Myocyte (in vitro differentiated cells): Measurements from ENCODE around the gene LPAR4. TPM values are rescaled to one million over a fixed set of nuclear protein-coding genes. Genes with fewer than 3 reads are reported as not detected.
"Not testable (repeated sequence)": the region's sequence is repeated elsewhere in the genome, so short reads cannot be mapped to it uniquely, and the experiment has no call there.

Experiments
- DNase-seq: peaks from one replicate; pipeline ENCODE4 v3.0.0-alpha.2; 2012; ENCODE audit warnings: low read depth
- polyA plus RNA-seq: library from polyadenylated mRNA; unstranded; fragments of >200 nt; gene quantifications from one replicate; pipeline ENCODE4 v1.2.1, GENCODE V29; 2012; ENCODE audit warnings: missing spikeins
- total RNA-seq: library from RNA; depleted of rRNA; stranded (reverse); fragments of >200 nt; gene quantifications from 2 replicates; pipeline ENCODE4 v1.2.3, GENCODE V29; 2014

Gene LPAR4, protein sequence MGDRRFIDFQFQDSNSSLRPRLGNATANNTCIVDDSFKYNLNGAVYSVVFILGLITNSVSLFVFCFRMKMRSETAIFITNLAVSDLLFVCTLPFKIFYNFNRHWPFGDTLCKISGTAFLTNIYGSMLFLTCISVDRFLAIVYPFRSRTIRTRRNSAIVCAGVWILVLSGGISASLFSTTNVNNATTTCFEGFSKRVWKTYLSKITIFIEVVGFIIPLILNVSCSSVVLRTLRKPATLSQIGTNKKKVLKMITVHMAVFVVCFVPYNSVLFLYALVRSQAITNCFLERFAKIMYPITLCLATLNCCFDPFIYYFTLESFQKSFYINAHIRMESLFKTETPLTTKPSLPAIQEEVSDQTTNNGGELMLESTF
- 6.3 and 11.7 TPM in 2 replicates for total RNA-seq
- polyA plus RNA-seq: 0.73 TPM

DNA sequence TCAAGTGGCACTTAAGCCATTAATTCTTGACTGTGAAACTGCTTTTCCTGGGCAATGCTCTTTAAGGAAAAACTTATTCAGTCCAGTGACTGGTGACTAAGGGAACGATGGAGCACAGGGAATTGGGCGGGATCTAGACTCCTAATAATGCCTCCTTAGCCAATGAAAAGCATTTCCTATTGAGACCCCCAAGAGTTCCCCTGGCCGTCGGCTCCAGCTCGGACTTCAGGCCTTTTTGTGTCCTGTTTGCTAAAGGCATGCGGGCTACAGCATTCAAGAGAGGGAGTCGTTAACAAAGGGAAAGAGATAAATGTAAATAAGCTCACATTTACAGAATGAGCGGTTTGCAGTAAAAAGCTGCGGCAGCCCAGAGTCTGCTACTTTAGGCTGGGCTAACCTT, at the start of gene LPAR4:
Gene LPAR4 (plus strand): TSS at position 232 of the 400 bp plus-strand sequence. CDS start 7,150 bp downstream, outside the sequence.
- peak; percentile 55 for DNase-seq

DNA sequence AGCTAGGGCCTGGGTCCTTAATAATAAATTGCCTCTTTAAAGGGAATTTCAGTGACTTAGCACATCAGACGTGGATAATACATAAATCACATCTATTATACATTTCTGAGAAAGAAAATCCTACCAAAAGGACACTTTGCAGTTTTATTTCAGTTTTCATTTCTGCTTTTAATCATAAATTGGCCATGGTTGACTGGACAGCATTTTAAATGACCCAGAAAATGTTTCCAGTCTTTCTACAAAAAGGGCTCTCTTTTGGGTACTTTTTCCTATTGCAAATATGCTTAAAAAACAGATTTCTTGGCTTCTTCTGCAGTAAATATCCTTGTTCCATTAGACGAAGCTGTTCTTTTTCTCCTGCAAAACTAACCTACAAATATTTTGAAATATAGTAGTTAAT, 41.4 kb upstream of the LPAR4 start:
- no peak for DNase-seq

DNA sequence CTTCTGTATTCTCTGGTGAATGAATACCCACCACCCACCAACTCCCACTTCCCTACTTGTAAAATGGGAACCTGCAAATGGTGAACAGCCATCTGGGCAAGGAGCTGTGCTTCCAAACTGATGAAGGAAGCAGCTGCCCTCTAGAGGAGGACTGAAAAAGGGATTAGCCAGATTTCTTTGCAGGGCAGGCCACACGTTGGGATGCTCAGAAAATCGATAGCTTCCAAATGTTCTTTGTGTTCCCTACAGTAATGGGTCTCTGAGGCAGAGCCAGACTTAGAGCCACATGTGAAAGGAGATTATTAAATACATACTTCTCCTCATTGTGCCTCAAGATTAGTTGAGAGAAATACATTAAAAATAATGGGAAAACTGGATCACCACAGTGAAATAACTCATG, 39.3 kb upstream of the LPAR4 start:
- peak; percentile 43 for DNase-seq

DNA sequence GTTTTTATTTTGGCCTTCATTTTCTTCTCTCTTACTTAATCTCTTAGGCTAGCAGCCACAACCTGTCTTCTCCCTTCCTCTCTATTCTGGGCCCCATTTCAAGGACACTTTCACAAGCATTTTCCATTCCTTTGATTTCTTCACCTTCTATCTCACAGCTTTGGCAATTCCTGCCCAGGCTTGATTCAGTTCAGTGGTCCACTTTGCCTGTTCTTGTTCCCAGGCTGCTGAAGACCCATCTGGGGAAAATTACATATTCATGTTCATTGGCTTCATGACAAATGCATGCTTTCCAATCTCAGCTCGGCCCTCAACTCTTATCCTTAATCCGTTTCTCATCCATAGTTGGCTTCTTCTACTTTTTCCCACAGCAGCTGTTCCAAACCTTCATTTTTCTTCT, 38.7 kb upstream of the LPAR4 start:
- peak; percentile 46 for DNase-seq

DNA sequence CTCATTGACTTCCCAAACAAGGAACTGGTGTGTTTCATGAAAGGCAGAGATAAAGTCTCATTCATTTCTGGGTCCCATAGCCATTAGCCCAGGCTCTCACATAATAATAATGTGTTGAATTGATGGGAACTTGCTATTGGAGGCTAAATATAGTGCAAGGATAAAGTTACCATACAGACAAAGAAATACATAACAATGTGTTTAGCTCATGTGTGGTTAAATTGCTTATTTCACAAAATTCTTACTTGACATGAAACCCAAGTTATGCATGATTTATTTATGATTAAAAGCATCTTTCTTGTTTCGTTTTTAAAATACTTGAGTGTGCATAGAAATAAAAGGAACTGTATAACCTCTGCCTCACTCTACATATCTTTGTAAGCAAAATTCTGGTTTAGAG, 37.3 kb upstream of the LPAR4 start:
- peak; percentile 29 for DNase-seq

DNA sequence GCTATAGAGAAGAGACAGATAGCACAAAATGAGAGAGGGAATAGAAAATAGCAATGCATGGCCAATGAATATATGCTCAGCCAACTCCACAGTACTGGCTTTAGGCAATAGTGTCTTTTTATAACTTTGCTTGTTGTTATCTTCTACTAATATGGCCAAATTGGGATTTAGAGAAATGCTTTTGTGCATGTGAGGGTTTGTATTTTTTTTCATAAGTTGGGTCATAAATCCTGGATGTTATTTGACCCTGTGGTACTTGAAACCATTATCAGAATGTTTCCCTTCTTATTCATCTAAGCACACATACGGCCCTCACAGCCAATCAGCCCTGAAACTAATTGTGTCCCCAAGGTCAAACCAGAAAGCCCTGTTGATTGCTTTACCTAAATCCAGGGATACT, 35.2 kb upstream of the LPAR4 start:
- peak; percentile 33 for DNase-seq

DNA sequence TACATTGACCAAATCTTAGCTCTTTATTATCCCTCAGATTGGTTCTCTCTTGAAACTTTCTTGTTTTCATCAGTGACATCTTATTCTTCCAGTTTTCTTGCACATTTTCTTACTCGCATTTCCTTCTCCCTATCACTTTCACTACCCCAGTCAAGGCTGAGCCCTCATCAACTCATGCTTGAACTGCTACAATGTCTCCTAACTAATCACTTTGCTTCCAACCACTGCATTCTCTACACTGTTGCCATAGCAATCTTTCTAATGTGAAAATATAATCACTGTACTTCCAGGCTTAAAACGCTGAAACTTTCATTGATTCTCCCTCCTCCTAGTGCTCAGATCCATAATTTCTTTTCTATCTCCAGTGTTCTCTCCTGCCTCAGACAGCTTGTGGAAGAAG, 22.2 kb upstream of the LPAR4 start:
- DNase-seq: no peak

DNA sequence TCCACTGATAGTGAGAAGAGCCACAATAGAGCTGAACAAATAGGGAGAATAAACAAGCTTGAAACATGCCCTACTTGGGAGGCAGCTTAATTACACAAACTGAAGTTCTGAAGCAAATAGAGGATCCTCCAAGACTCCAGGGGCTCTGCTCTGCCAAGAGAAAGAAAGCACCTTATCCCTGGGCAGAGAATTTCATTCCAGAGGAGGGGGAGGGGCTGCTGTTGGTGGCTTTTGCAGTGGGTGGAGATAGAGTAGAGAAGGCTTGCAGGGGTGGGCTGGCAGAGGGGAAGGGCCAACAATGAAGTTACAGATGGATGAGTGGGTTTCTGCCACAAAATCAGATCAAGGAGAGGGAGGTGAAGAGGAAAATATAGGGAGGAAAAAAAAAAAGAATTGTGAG, 1.0 kb upstream of the LPAR4 start:
- no peak for DNase-seq

DNA sequence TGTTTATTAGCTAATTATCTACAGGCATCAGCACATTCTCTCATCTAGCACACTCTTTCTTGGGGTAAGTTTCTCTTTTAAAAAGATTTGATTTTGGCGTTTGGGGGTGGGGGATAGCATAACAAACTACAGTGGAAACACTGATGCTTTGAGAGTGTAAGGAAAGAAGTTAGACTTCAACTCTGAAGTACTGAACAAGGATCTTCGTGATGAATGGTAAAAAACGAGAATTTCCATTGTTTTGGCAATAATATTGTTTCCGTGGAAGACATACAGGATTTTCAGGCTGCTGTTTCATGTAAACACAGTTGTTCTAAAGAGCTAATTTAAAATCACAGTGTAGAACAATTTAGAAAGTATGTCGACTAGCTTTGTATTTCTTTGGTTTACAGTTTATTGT, 451 bp downstream of the LPAR4 start:
- no peak for DNase-seq

DNA sequence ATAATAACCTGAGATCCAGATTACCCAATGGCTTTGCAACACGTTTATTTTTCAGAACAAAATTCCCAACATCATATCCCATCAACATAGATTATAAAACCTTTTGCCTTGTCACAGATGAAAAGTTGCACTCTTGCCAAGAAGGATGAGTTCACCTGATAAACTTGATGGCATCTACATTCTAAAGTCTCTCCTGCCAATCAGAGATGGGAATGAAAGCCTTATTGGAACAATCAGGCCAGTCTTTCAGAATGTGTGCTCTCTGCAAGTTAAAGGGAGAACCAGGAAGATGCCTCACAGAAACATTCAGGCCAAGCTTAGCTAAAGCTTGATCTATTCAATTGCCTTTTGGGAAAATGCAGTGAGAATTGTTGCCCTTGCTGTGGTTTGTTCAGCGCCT, 1.3 kb downstream of the LPAR4 start:
- DNase-seq: no peak

DNA sequence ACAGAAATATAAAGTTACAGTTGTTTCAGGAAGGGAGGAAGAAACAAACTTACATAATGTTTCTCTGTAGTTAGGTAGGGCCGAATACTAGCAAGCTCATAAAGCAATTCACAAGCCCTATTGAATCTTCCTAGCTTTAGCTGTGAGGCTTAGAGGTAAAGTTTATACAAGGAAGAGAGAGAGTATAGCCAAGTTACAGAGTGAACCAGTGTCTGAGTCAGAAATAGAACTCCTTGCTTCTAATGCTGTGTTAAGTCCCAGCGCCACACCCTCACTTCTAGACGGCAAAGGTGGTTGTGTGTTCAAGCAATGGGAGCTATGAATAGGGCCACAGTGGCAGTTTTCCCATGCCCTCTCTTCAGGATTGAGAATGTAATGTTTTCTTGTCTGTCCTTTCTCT, 6.1 kb downstream of the LPAR4 start:
- no peak for DNase-seq

DNA sequence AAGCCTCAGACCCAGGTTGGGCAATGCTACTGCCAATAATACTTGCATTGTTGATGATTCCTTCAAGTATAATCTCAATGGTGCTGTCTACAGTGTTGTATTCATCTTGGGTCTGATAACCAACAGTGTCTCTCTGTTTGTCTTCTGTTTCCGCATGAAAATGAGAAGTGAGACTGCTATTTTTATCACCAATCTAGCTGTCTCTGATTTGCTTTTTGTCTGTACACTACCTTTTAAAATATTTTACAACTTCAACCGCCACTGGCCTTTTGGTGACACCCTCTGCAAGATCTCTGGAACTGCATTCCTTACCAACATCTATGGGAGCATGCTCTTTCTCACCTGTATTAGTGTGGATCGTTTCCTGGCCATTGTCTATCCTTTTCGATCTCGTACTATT, 7.4 kb downstream of the LPAR4 start:
- no peak for DNase-seq

DNA sequence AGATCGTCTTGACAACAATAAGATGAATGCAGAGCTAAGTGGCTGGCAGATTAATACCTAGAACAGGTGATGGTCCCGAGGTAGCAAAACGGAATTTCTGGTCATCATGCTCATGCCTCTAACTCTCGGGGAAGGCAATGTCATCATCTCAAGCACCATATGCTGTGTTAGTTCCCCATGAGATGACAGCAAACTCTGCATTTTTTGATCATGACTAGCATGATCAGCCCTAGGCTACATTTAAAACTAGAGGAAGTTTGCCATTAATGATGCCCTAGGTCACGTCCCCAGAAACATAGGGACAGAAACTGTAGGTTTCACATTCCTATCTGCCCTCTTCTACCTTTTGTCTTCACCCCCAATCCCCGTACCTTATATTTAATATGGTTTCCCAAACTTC, 11.6 kb downstream of the LPAR4 start:
- no peak for DNase-seq

DNA sequence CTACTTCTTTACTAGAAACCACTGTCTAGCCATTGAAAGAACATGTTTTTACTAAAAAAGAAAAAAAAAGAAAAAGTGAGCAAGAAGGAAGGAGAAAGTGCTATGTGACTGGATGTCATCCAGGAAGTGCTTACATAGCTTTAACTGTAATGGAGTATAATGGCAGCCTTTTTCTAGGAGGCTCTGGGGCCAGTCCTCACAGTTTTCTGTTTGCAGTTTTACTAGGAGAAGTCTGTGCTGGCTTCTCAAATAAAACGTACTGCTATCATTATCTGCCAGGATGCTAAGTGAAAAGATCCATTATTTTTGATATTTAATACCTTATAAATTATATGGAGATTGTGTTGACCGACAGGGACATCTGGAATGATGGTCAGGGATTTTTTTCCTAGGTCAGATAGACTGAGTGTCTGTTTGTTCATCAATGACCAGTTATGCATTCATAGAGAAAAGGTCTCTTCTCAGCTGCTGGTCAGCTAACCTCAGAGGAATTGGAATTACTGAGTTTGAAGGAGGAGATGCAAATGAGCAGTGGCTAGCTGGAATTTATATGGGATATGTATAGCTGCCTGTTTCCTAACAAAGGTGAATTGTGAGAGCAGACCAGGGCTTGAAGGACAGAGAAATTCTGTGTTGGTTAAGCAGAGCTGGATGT, 21.7 kb downstream of the LPAR4 start:
- DNase-seq: peak; percentile 49

DNA sequence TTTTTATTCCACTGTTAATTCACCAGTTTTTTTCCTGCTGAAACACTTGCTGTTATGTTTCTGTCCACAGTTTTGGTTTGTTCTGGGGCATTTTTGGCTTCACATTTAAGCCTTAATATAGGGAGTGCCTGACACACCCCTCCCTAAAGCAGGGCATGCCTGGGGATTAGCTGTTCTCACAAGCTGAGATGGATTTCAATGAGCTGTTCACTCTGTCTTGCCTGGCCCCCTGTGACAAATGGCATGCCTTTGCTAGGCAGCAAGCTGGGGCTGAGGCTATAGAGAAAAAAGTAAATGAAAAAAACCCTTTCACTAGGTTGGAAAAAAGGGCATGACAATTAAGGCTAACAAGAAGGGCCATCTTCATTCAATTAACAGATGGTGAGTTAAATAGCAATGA, 22.4 kb downstream of the LPAR4 start:
- DNase-seq: peak; percentile 47

DNA sequence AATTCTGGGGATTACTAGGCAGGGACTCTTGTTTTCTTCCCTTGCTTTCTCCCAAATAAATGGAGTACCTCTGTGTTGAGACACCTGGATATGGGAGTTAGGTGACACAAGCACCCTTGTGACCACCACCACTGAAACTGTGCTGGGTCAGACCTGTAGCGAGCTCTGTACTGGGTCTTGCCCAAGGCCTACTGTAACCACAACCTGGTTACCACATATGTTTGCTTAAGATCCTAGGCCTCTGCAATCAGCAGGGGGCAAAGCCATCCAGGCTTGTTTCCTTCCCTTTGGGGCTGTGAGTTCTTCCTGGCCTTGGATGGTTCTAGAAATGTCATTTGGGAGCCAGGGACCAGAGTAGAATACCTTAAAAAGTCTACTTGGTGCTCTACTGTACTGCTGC, 49.4 kb downstream of the LPAR4 start:
- DNase-seq: no peak

DNA sequence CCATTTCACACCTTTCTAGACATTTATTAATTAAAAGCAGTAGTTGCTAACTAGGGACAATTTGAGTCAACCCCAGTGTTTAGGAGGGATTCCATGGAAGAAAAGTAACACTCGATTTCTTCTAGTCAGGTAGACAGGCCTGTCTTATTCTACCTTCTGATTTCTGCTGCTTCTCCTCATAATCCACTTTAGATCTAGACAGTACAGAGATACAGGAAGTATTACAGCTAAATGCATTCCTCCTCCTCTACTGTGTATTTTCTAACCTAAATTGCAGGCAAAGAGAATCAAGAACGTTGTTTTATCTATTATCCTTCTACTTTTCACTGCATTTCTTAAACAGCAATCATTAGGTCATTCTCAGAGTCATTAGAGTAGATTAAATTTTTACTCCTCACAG, 52.6 kb downstream of the LPAR4 start:
- DNase-seq: no peak

DNA sequence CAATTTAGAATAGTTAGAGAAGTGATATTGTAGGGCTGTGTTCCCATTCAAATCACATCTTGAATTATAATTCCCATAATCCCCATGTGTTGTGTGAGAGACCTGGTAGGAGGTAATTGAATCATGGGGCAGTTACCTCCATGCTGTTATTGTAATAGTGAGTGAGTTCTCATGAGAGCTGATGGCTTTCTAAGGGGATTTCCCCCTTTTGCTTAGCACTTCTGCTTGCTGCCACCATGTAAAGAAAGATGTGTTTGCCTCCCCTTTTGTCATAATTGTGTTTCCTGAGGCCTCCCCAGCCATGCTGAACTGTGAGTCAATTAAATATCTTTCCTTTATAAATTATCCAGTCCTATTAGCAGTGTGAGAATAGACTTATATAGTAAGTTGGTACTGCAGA, 53.2 kb downstream of the LPAR4 start:
- no peak for DNase-seq

DNA sequence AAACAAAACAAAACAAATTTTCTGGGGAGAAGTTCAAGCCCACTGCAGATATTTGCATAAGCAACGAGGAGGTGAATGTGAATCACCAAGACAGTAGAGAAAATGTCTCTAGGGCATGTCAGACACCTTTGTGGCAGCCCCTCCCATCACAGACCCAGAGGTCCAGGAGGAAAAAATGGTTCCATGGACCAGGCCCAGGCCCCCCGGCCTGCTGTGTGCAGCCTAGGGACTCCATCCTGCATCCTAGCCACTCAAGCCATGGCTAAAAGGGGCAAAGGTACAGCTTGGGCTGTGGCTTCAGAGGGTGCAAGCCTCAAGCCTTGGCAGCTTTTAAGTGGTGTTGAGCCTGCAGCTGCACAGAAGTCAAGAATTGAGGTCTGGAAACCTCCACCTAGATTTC, 54.0 kb downstream of the LPAR4 start:
- DNase-seq: no peak

DNA sequence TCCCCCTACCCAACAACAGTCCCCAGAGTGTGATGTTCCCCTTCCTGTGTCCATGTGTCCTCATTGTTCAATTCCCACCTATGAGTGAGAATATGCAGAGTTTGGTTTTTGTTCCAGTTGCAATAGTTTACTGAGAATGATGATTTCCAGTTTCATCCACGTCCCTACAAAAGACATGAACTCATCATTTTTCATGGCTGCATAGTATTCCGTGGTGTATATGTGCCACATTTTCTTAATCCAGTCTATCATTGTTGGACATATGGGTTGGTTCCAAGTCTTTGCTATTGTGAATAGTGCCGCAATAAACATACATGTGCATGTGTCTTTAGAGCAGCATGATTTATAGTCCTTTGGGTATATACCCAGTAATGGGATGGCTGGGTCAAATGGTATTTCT, 55.0 kb downstream of the LPAR4 start:
- not testable (repeated sequence) for DNase-seq
